Stomach (tissue), 4 donors: Measurements from ENCODE around the gene CRYBG1.

Experiments used
- CTCF ChIP-seq, 7 experiments: fragments of 450-650 bp in 4 of 7; fragments of 200-600 bp in 3 of 7; sonication (generic) in 3 of 7; IDR thresholded peaks; one replicate each; pipeline ENCODE4 v1.5.1; 2016 to 2019; ENCODE audit warnings: antibody characterized with exemption in 7 of 7, control low read depth in 2 of 7, mild to moderate bottlenecking in 1 of 7
- EP300 ChIP-seq: sonication (generic); formaldehyde crosslinking; IDR thresholded peaks from one replicate; pipeline ENCODE4 v1.6.1; 2017; ENCODE audit warnings: antibody characterized with exemption

GRCh38 chr6:106534564-106534982 is 174.1 kb downstream of the CRYBG1 start:
- TF ChIP-seq CTCF (IDR thresholded peaks at IDR 0.05) (no peak), EP300 (no peak)
